ENCODE results near the gene DNAAF9.

DNA sequence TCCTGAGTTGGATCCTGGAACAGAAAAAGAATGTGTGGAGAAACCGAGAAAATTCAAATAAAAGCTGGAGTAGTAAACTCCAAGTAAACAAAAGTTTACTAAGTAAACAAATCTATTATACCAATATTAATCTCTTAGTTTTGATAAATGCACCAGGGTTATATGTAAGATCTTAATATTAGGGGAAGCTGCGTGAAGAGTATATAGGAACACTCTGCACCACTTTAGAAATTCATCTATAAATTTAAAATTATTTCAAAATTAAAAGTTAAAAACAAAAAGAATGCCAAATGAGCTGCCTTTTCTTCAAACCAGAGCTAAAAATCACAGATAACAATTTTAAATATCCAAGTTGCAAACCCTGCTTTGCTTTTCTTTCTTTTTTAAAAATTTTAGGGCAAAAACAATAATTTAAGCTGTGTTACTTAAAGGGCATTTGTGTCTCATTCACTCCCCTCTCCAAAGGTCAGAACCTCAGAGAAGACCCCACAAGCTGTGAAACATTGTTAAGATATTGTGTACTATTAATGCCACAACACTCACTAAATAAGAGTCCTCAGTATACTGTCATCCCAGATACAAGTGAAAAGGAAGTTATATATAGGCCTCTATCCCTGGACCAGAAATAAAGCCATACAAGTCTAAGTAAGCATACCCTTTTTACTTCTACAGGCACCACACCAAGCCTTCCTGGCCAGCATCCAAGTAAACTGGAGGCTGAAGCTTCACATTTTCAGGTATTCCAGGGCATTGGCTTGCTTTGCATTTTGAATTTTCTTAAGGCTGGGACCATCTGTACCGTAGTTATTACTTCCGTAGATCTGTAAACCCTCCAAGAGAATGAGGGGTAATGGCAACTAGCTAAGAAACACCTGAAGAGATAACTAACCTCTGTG is 7.0 kb downstream of the DNAAF9 start:
- no peak for TF ChIP-seq POLR2A (IDR thresholded peaks at IDR 0.05; ENCODE audit: borderline replicate concordance, extremely low read depth, insufficient read depth, insufficient read length)
- TF ChIP-seq JUND (IDR thresholded peaks at IDR 0.05), result no peak
- TF ChIP-seq RAD21 (IDR thresholded peaks at IDR 0.05; ENCODE audit: low read depth), result no peak
